Inflammatory macrophage (primary cell): ENCODE data around the gene FBXO9.
A peak's percentile ranks its signal among the peaks of the same experiment; 100 is the strongest.

Experiments used
- DNase-seq, 2 donors: peaks; one replicate each; pipeline ENCODE4 v3.0.0-alpha.2; 2020 to 2022
- total RNA-seq, 18 experiments: gene quantifications; one replicate each; lab custom pipeline; 2026; ENCODE audit warnings: mixed read lengths in 6 of 18, inconsistent platforms in 2 of 18; lab: John Stamatoyannopoulos, UW

FBXO9 gene
- 25.2 to 69.7 (median 46.3) reads per million in 18 experiments for total RNA-seq

DNA sequence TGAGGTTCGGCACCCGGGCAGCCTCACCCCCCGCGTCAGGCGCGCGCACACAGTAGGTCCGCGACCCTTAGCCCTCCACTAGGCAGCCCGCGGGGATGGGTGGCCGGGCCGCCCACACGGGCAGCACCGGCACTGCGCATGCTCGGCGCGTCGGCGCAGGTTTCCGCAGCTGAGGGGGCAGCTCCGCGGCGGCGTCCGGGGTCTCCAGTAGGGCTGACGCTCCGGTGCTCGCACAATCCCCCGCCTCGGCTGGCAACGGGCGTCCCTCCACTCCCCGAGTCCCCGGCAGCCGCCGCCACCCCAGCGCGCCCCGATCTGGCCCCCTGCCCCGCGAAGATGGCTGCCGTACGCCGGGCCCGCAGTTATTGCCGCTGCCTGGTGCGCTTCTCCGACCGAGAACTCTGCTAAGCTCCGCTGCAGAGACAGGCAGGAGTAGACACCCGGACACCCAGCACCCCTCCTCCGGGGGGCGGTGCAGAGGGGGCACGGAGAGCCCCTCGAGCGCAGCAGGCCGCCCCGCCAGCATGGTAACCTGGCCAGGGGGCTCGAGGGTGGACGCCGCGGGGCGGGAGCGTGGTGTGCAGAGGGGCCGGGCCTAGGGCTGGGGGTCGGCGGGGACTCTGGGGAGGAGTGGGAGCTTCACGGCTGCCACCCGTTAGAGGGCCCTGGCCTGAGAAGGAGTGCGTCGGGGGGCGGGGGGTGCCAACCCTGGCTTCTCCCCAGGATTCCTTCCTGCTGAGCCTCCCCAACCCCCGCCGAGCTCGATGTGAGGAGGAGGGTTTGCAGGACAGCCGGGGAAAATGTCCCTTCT is at the start of gene FBXO9:
FBXO9 (plus strand) TSS at position 139 of the 811 bp plus-strand sequence; CDS start at position 525, 386 bp downstream.
- peak; percentile 50 to 75 for DNase-seq

- no peak for DNase-seq
These were observed 49.7 kb upstream of the FBXO9 start for GRCh38 chr6:53015486-53015885.

DNA sequence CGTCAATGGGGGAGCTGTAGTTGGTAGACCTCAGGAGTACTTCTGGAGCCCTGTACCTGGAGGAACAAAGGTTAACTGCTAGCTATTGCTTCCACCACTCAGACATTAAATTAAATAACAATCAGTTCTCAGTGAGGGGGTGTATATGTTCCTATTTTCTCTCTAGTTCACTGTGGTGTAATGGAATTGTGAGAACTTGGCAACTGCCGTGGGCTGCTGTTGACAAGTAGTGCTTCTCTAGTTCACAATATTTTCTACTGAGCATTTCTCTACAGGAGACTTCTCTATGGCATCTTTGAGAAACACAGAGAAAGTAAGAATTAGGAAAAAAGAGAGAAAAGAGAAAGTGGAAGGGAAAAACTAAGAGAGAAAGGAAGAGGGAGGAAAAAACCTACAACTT is 46.8 kb upstream of the FBXO9 start:
- DNase-seq: peak; percentile 24 to 58

- DNase-seq: peak; percentile 6 to 21
These were observed 45.0 kb upstream of the FBXO9 start for GRCh38 chr6:53020005-53020744.

DNA sequence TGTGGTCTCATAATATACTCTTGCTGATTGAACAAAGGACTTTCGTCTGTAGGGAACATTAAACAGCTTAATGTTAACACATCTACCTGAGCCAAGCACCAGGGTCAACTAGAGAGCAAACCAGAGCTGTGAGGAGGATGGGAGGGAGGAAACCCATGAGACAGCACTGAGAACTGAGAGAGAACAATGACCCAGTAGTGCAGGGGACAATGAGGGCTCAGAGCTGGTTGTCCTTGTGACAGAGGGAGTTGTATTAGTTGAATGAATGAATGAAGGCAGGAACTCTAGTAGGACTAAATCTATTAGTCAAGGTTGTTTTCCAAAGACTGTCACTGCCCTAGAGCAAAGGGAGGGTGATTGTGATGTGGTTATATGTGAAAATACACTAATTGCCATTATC is 41.9 kb upstream of the FBXO9 start:
- no peak for DNase-seq

DNA sequence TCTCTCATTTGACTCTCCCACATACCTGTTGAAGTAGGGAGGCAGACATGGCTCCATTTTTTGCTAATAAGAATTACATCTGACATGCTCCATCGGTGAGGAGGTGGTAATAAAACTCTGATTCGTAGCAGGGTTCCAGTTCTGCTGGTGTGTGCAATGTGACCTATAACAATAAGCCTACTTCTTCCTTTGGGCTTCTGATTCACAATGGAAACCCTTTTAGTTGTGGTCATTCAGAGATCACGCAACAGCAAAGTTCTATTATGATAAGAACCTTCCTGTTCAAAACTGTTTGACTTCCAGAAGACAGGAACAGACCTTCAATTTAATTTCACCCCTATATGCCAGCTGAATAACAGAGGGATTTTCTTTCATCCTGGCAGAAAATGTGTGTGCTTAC is 38.7 kb upstream of the FBXO9 start:
- DNase-seq: no peak

DNA sequence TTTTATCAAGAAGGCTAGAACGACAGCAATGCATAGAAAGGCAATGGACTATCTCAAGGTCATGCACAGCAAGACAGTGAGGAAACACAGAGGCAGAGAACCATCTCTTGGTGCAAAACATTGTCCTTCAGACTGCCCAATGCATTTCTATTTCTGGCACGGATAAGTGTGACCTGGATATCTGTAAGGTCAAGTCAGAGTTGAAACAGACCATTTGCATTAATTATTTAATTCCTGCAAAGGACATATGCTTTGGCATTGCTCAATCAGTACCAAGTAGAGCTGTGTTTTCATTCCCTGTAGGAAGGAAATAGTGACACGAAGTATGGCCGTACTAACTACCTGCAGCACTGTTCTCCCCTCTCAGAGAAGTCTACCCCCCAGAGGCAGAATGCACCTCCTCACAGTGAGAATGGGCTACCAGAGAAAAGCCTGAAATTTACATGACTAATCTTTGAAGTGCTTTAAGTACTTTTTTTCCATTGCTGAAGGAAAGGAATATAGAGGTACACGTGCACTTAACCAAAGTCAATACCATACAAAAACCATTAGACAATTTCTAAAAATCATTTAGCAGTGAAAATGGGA is 38.0 kb upstream of the FBXO9 start:
- DNase-seq: no peak

DNA sequence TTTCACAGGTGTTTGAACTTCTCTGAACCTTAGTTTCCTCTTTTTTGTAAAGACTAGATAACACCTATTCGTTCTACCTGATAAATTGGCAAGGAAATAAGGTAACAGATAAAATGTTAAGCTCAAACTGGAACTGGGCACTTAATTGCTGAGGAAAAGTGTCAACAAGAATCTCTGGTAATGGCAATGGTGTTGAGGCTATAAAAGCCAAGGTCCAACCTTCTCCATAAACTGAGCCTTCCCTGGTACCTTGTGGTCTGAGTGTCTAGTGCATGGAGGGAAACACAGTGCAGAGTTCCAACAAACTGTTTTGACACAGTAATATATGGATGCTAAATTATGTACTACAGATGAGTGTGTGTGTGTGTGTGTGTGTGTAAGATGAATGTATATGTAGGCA is 36.7 kb upstream of the FBXO9 start:
- no peak for DNase-seq

- no peak for DNase-seq
These were observed 35.9 kb upstream of the FBXO9 start for GRCh38 chr6:53029257-53029656.

- no peak for DNase-seq
These were observed 35.4 kb upstream of the FBXO9 start for GRCh38 chr6:53029761-53030160.

- no peak for DNase-seq
These were observed 33.9 kb upstream of the FBXO9 start for GRCh38 chr6:53031281-53031680.

- DNase-seq: no peak
These were observed 32.4 kb upstream of the FBXO9 start for GRCh38 chr6:53032849-53033248.

DNA sequence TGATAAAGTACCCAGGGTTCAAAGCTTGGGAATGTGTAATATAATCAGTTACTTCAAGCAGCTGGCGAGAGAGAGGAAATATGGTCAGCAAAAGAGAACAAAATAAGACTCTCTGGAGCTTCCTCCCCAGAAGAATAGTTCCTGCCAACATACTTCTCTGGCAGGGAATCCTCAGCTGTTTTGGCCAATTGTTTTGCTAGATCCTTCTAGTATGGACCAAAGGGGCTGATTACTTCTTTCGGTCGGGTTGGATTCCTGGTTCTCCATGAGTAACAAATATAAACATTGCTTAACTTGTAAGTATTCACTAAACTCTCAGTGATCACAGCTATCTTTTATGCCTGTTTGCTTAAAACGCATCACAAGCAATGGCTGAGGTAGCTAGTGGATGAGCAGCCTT is 31.4 kb upstream of the FBXO9 start:
- DNase-seq: no peak

DNA sequence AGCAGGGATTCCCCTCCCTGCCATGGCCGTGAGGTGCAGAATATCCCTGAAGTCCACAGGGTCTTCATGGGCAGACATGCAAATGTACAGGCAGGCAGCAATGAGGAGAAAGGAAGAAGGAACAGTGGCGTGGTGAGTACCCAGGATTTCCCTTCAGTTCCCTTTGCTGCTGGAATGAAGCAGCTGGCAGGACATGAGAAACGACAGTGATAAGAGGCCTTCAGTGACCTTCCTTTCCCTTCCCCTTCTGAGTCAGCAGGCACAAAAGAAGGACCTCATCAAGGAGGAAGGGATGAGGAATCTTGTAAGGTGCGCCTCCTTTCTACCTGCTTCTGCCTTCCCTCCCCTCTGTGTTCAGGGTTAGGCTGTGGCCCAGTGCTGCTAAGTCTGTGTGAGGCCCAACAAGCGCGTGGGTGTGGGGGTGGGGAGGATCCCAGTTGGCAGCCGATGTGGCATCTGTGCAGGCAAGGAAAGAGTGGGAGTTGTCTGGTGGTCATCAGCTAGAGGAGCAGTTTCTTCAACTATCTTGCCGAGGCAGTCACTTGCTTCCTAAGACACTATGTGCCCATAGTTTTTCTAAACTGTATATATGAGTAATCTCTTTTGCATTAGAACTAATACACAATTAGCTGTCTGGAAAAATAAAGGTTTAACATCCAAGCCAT is 29.5 kb upstream of the FBXO9 start:
- peak in 1 of 2 donors; percentile 7 for DNase-seq

DNA sequence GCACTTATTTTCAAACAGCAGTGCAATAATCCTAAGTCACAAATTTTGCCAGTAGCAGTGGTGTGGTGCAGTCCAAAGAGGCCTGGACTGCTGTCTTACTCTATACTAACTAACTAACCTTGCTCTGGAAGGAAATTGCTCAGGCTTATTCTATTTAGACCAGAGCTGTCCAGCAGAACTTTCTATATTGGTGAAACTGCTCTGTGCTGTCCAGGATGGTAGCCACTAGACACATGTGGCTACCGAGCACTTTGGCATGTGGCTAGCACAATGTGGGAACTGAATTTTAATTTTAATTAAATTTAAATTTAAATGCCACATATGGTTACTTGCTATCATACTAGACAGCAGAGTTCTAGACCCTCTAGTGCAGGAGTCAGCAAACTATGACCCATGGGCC is 27.1 kb upstream of the FBXO9 start:
- no peak for DNase-seq

DNA sequence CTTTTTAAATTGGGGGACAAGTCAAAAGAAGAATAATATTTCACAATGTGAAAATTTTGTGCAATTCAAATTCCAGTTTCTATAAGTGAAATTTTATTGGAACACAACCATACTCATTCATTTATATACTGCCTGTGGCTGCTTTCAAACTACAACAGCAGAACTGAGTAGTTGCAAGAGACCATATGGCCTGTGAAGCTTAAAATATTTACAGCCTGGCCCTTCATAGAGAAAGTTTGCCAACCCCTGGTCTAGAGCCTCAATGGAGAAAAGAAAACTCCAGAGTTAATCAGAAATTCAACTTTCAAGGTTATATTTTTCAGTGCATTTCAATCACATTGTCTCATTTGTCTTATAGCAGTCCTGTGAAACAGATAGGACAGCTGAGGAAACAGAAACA is 26.6 kb upstream of the FBXO9 start:
- no peak for DNase-seq

DNA sequence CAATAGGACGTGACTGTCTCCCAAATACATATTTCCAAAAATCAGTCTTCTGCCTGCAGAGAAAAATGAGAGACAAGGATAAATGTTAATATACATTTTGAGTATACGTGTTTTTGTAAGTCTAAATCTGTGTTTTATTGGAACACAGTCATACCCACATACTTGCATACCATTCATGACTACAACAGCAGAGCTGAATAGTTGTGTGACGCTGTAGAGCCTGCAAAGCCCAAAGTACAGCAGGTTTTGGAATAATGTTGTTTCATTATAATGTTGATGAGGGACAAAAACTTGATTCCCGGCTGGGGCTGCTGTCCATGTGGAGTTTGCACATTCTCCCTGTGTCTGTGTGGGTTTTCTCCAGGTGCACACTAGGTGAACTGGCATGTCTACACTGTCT is 23.8 kb upstream of the FBXO9 start:
- no peak for DNase-seq

GRCh38 chr6:53042112-53042511 is 23.1 kb upstream of the FBXO9 start:
- DNase-seq: no peak

GRCh38 chr6:53043581-53043980 is 21.6 kb upstream of the FBXO9 start:
- DNase-seq: no peak

DNA sequence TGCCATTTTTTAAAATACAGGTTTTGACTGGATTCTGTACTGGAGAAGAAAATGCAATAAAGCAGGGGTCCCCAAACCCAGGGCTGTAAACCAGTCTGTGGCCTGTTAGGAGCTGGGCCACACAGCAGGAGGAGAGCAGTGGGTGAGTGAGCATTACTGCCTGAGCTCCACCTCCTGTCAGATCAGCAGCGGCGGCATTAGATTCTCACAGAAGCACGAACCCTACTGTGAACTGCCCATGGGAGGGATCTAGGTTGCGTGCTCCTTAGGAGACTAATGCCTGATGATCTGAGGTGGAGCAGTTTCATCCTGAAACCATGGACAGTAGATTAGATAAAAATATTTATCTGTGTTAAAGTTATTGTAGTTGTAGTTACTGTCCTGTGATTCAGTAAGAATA is 21.1 kb upstream of the FBXO9 start:
- DNase-seq: no peak

DNA sequence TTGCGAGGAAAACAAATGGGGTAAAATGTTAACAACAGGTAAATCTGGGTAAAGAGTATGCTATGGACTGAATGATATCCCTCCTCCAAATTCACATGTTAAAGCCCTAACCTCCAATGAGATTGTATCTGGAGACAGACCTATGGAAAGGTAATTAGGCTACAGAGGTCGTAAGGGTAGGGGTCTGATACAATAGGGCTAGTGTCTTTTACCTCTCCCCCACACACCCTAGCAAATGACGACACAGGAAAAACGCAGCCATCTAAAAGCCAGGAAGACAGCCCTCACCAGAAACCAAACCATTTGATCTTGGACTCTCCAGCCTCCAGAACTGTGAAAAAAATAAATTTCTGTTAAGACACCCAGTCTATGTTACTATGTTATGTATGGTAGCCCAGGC is 20.6 kb upstream of the FBXO9 start:
- DNase-seq: no peak

- no peak for DNase-seq
These were observed 19.1 kb upstream of the FBXO9 start for GRCh38 chr6:53045891-53046673.
